HCT116 (cell line): ENCODE data around the gene FKBP10. TPM values are rescaled to one million over a fixed set of nuclear protein-coding genes. Genes with fewer than 3 reads are reported as not detected.
"Not testable (repeated sequence)": the region's sequence is repeated elsewhere in the genome, so short reads cannot be mapped to it uniquely, and the experiment has no call there.

Experiments used
- ATAC-seq: fragments of 200-7000 bp; cut with Tn5 transposase; 2 replicates; pipeline ENCODE4 v1.9.1; 2020; ENCODE audit warnings: mild to moderate bottlenecking, moderate library complexity
- BruUV-seq: library from RNA; stranded (reverse); fragments of 400-500 nt; replicated peaks from 2 replicates; lab custom pipeline; 2021; lab: Mats Ljungman, UMichigan
- CTCF ChIA-PET: fragments of 300-600 bp; sonication (Branson Sonifier 250); formaldehyde crosslinking; loops from one replicate; lab custom pipeline; 2021; ENCODE audit warnings: antibody characterized with exemption; lab: Charles Lee
- POLR2A ChIA-PET: fragments of 300-600, 350-600 bp; sonication (Branson Sonifier 250); formaldehyde crosslinking; loops from one replicate; lab custom pipeline; 2021; ENCODE audit warnings: antibody characterized with exemption; lab: Charles Lee
- RAD21 ChIA-PET, 2 experiments: fragments of 300-600 bp; sonication (Branson Sonifier 250); formaldehyde crosslinking; loops; one replicate each; lab custom pipeline; 2023; ENCODE audit warnings: low total read pairs in 2 of 2; ENCODE audit not compliant: uncharacterized antibody in 2 of 2, unreplicated experiment in 2 of 2, low non-redundant PET in 1 of 2; lab: Charles Lee
- DNase-seq: peaks from one replicate; pipeline ENCODE4 v3.0.0-alpha.2; 2010; ENCODE audit warnings: low read depth, low spot score
- H2AFZ ChIP-seq: fragments of 200-600 bp; shearing (Covaris generic), sonication (generic); 2 replicates; pipeline ENCODE4 v1.6.1; 2017; ENCODE audit warnings: low read depth, mixed run types, mixed read lengths, antibody characterized with exemption, low read length; ENCODE audit not compliant: poor library complexity, severe bottlenecking
- H3K27ac ChIP-seq: 2 replicates; pipeline ENCODE4 v1.5.1; 2012; ENCODE audit warnings: low read depth, low read length
- H3K27me3 ChIP-seq: fragments of 200-600 bp; sonication (generic); 2 replicates; pipeline ENCODE4 v1.6.1; 2016; ENCODE audit warnings: mixed run types, low read length, mixed read lengths; ENCODE audit not compliant: insufficient read depth
- H3K36me3 ChIP-seq, 2 experiments: fragments of 200-500 bp in 1 of 2; fragments of 200-600 bp in 1 of 2; sonication (Bioruptor generic) in 1 of 2; sonication (generic) in 1 of 2; 2 replicates each; pipeline versions ENCODE4 v1.5.1 to v1.6.1; 2014 to 2016; ENCODE audit warnings: low read length in 2 of 2, inconsistent platforms in 1 of 2, mixed read lengths in 1 of 2, mixed run types in 1 of 2; ENCODE audit not compliant: insufficient read depth in 2 of 2, control insufficient read depth in 1 of 2
- H3K4me1 ChIP-seq, 2 experiments: fragments of 200-600 bp in 1 of 2; sonication (generic) in 1 of 2; 2 replicates each; pipeline versions ENCODE4 v1.5.1 to v1.6.1; 2012 to 2017; ENCODE audit warnings: low read length in 2 of 2, inconsistent platforms in 1 of 2, mild to moderate bottlenecking in 1 of 2, mixed read lengths in 1 of 2, mixed run types in 1 of 2, moderate library complexity in 1 of 2; ENCODE audit not compliant: insufficient read depth in 2 of 2, control insufficient read depth in 1 of 2
- H3K4me2 ChIP-seq: fragments of 200-600 bp; sonication (generic); 2 replicates; pipeline ENCODE4 v1.6.1; 2017; ENCODE audit warnings: mixed run types, low read length, mixed read lengths
- H3K4me3 ChIP-seq, 2 experiments: fragments of 200-600 bp in 1 of 2; sonication (generic) in 1 of 2; replicated peaks in 1 of 2; 2 replicates each; pipeline ENCODE4 v1.5.1; 2011 to 2016; ENCODE audit warnings: low read length in 2 of 2, control low read depth in 1 of 2, low read depth in 1 of 2, mild to moderate bottlenecking in 1 of 2, mixed read lengths in 1 of 2, mixed run types in 1 of 2
- H3K79me2 ChIP-seq: fragments of 200-600 bp; sonication (generic); 2 replicates; pipeline ENCODE4 v1.6.1; 2017; ENCODE audit warnings: mild to moderate bottlenecking, mixed run types, low read length, moderate library complexity, mixed read lengths; ENCODE audit not compliant: insufficient read depth
- H3K9ac ChIP-seq: fragments of 200-600 bp; sonication (generic); 2 replicates; pipeline ENCODE4 v1.6.1; 2016; ENCODE audit warnings: low read length, mixed read lengths
- H3K9me2 ChIP-seq: fragments of 200-600 bp; sonication (generic), shearing (Covaris generic); 2 replicates; pipeline ENCODE4 v1.6.1; 2017; ENCODE audit warnings: mixed run types, mild to moderate bottlenecking, moderate library complexity; ENCODE audit not compliant: insufficient read depth
- H3K9me3 ChIP-seq, 2 experiments: fragments of 200-500 bp in 1 of 2; fragments of 200-600 bp in 1 of 2; sonication (Bioruptor generic) in 1 of 2; sonication (generic) in 1 of 2; 2 replicates each; pipeline ENCODE4 v1.6.1; 2014 to 2017; ENCODE audit warnings: low read length in 2 of 2, mixed read lengths in 2 of 2, inconsistent platforms in 1 of 2, low read depth in 1 of 2, mild to moderate bottlenecking in 1 of 2, mixed run types in 1 of 2, moderate library complexity in 1 of 2; ENCODE audit not compliant: control insufficient read depth in 1 of 2, insufficient read depth in 1 of 2
- H4K20me1 ChIP-seq: fragments of 200-600 bp; sonication (generic), shearing (Covaris generic); 2 replicates; pipeline ENCODE4 v1.6.1; 2017; ENCODE audit warnings: mixed run types, mild to moderate bottlenecking, moderate library complexity; ENCODE audit not compliant: insufficient read depth
- CBX3 ChIP-seq: IDR thresholded peaks from 2 replicates; pipeline ENCODE4 v1.6.1; 2012; ENCODE audit warnings: low read depth
- JUND ChIP-seq: IDR thresholded peaks from 2 replicates; pipeline ENCODE4 v1.6.1; 2012
- POLR2AphosphoS5 ChIP-seq: IDR thresholded peaks from 2 replicates; pipeline ENCODE4 v1.6.1; 2011; ENCODE audit warnings: mild to moderate bottlenecking, low read depth, low read length, moderate library complexity
- SRF ChIP-seq: IDR thresholded peaks from 2 replicates; pipeline ENCODE4 v1.6.1; 2012; ENCODE audit warnings: low read depth
- YY1 ChIP-seq: IDR thresholded peaks from 2 replicates; pipeline ENCODE4 v1.6.1; 2011; ENCODE audit warnings: low read length, low read depth, moderate library complexity, mild to moderate bottlenecking; ENCODE audit not compliant: insufficient replicate concordance; ENCODE audit errors: extremely low read depth
- intact Hi-C: fragments of 100-400 bp; cut with micrococcal nuclease; formaldehyde crosslinking; loops from 2 replicates; pipeline ENCODE4 v1.10.0; 2022
- total RNA-seq: library from RNA; stranded (reverse); gene quantifications from one replicate; pipeline ENCODE4 v1.2.1, GENCODE V29; 2021; ENCODE audit not compliant: unreplicated experiment
- TF ChIP-seq, protein P1 (sequence below): IDR thresholded peaks from 2 replicates; pipeline ENCODE4 v1.6.1; 2012

FKBP10 gene
- total RNA-seq, 1 experiment from 2014 or later: 78.5 TPM

DNA sequence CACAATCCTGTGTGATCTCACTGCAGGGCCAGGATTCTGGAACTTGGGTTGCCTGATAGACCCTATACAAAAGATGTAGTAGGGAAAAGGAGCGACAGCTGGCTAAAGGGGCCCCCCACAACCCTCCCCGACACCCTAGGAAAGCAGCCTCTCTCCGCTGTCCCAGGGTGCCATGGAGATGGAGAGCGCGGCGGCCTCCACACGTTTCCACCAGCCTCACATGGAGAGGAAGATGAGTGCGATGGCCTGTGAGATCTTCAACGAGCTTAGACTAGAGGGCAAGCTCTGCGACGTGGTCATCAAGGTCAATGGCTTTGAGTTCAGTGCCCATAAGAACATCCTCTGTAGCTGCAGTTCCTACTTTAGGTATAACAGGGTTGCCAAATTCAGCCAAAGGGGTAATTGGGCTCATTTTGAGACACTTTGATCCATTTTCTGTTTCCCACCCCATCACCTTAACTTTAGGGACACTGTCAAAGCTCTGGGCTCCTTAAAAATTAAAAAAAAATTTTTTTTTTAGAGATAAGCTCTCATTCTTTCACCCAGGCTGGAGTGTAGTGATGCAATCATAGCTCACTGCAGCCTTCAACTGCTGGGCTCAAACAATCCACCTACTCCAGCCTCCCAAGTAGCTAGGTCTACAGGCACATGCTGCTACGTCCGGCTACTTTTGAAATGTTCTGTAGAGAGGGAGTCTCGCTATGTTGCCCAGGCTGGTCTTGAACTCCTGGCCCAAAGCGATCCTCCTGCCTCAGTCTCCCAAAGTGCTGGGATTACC lies 25.1 kb downstream of the FKBP10 start, which contains the start of gene KLHL10:
KLHL10 (plus strand) TSS at position 65 of the 778 bp plus-strand sequence; CDS start at position 173, 108 bp downstream.
- no peaks in the 10 kb centered on the region for H4K20me1 ChIP-seq
- H3K4me3 ChIP-seq: no peak within 1 kb of the TSS
- H3K4me2 ChIP-seq: peak within 1 kb of the TSS; percentile 81
- DNase-seq: no peak
- 0 out of 2 replicates have a peak within 1 kb of the TSS, but pooled peaks have one; percentile 21 for H3K9ac ChIP-seq
- ChIA-PET CTCF (no interaction called here), RAD21 (interaction anchor here in 1 of 2 experiments (0.6 to 0.7 kb wide), 2 partner anchors 51 to 681 kb away, joined by 3 to 4 read pairs; partner anchors contain the start of gene JUP)
- no TSS peak for BruUV-seq
- H3K27ac ChIP-seq: no peak within 1 kb of the TSS
- H3K4me1 ChIP-seq: peaks cover 4 to 15% of the 10 kb centered on the region in 2 experiments; a peak in 3 of 4 replicates
- intact Hi-C loops: no loop called here
- no peaks in the 10 kb centered on the region for H3K9me2 ChIP-seq
- peaks cover 4 to 5% of the 10 kb centered on the region in 2 experiments; a peak in 2 of 4 replicates for H3K36me3 ChIP-seq
- H3K9me3 ChIP-seq: no peaks in the 10 kb centered on the region
- H3K27me3 ChIP-seq: no peaks in the 10 kb centered on the region
- no peak for TF ChIP-seq YY1
- TF ChIP-seq, protein P1, sequence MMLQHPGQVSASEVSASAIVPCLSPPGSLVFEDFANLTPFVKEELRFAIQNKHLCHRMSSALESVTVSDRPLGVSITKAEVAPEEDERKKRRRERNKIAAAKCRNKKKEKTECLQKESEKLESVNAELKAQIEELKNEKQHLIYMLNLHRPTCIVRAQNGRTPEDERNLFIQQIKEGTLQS: no peak
- no peak for TF ChIP-seq CBX3
- TF ChIP-seq SRF: no peak
- TF ChIP-seq POLR2AphosphoS5: no peak
- no peak for TF ChIP-seq JUND
- TF ChIP-seq, all 23 proteins: peak for 0
- POLR2A ChIA-PET: no interaction called here
- ATAC-seq: no peak
- H3K79me2 ChIP-seq: peaks cover 22% of the 10 kb centered on the region
- peak within 1 kb of the TSS; percentile 76 for H2AFZ ChIP-seq

DNA sequence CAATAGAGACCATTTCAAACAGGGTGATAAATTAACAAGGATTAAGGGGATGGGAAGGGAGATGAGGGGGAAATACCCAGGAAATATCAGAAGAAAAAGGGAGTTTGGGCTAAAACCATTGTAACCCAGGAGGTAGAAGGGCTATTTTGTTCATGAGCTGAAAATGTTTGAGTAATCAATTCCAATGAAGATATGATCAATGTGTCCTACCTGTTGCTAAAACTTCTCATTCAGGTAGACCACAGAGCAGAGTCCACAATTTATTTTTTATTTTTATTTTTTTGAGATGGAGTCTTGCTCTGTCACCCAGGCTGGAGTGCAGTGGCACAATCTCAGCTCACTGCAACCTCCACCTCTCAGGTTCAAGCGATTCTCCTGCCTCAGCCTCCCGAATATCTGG lies 26.6 kb downstream of the FKBP10 start:
- H3K27ac ChIP-seq, H4K20me1 ChIP-seq, DNase-seq, ATAC-seq, CTCF ChIA-PET, RAD21 ChIA-PET, BruUV-seq, intact Hi-C loops, H3K9ac ChIP-seq, H3K4me2 ChIP-seq, POLR2A ChIA-PET, H3K4me3 ChIP-seq, H3K9me3 ChIP-seq, H3K27me3 ChIP-seq, H3K9me2 ChIP-seq, H3K36me3 ChIP-seq, H2AFZ ChIP-seq: not testable (repeated sequence)
- Histone ChIP-seq H3K4me1 (peaks cover 4 to 15% of the 10 kb centered on the region in 2 experiments; a peak in 3 of 4 replicates), H3K79me2 (peaks cover 14% of the 10 kb centered on the region)

DNA sequence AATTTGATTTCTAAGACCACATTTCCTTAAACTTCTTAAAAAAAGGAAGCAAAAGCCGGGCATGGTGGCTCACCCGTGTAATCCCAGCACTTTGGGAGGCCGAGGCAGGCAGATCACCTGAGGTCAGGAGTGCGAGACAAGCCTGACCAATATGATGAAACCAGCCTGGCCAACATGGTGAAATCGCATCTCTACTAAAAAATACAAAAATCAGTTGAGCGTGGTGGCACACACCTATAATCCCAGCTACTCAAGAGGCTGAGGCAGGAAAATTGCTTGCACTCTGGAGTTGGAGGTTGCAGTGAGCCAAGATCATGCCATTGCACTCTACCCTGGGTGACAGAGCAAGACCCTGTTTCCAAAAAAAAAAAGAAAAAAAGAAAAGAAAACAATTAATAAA lies 28.0 kb downstream of the FKBP10 start:
- ATAC-seq, H3K9me3 ChIP-seq, RAD21 ChIA-PET, CTCF ChIA-PET, H3K9ac ChIP-seq, DNase-seq, H3K36me3 ChIP-seq, H3K9me2 ChIP-seq, POLR2A ChIA-PET, H2AFZ ChIP-seq, H3K27me3 ChIP-seq, BruUV-seq, H3K79me2 ChIP-seq, H4K20me1 ChIP-seq, intact Hi-C loops, H3K4me2 ChIP-seq, H3K4me3 ChIP-seq, H3K27ac ChIP-seq: not testable (repeated sequence)
- H3K4me1 ChIP-seq: peaks cover 7 to 12% of the 10 kb centered on the region in 2 experiments
